GM15510 (cell line): ENCODE measurements around the gene CAP1.

Experiments
- POLR2A ChIP-seq: IDR thresholded peaks from 3 replicates; pipeline ENCODE4 v1.6.1; 2011; ENCODE audit warnings: borderline replicate concordance; ENCODE audit not compliant: insufficient read length; ENCODE audit errors: extremely low read depth

Gene CAP1

GRCh38 chr1:40049725-40050124 is 9.2 kb downstream of the CAP1 start:
- no peak for TF ChIP-seq POLR2A

- TF ChIP-seq POLR2A = no peak
Measured at GRCh38 chr1:40050863-40051262, 10.3 kb downstream of the CAP1 start.

- no peak for TF ChIP-seq POLR2A
Measured at GRCh38 chr1:40053138-40053887, 12.8 kb downstream of the CAP1 start.

- no peak for TF ChIP-seq POLR2A
Measured at GRCh38 chr1:40056519-40057309, 16.2 kb downstream of the CAP1 start.

GRCh38 chr1:40057310-40058030 is 16.9 kb downstream of the CAP1 start:
- no peak for TF ChIP-seq POLR2A

- TF ChIP-seq POLR2A = no peak
Measured at GRCh38 chr1:40058097-40058452, 17.5 kb downstream of the CAP1 start.

GRCh38 chr1:40058453-40059337 is 18.2 kb downstream of the CAP1 start:
- TF ChIP-seq POLR2A = no peak

- TF ChIP-seq POLR2A = no peak
Measured at GRCh38 chr1:40059338-40059959, 18.9 kb downstream of the CAP1 start.

GRCh38 chr1:40059960-40060750 is 19.6 kb downstream of the CAP1 start:
- no peak for TF ChIP-seq POLR2A

- no peak for TF ChIP-seq POLR2A
Measured at GRCh38 chr1:40064797-40065499, 24.4 kb downstream of the CAP1 start.

GRCh38 chr1:40067023-40067422 is 26.5 kb downstream of the CAP1 start:
- no peak for TF ChIP-seq POLR2A

GRCh38 chr1:40067851-40068250 is 27.3 kb downstream of the CAP1 start:
- no peak for TF ChIP-seq POLR2A

- TF ChIP-seq POLR2A = no peak
Measured at GRCh38 chr1:40072142-40072541, 31.6 kb downstream of the CAP1 start.

GRCh38 chr1:40073062-40073461 is 32.5 kb downstream of the CAP1 start:
- no peak for TF ChIP-seq POLR2A
